DMS53 (cell line): ENCODE data around the gene NDRG4.

ENCODE experiments used
- DNase-seq: peaks from one replicate; lab custom pipeline; 2025; lab: John Stamatoyannopoulos, UW

The NDRG4 gene

DNA sequence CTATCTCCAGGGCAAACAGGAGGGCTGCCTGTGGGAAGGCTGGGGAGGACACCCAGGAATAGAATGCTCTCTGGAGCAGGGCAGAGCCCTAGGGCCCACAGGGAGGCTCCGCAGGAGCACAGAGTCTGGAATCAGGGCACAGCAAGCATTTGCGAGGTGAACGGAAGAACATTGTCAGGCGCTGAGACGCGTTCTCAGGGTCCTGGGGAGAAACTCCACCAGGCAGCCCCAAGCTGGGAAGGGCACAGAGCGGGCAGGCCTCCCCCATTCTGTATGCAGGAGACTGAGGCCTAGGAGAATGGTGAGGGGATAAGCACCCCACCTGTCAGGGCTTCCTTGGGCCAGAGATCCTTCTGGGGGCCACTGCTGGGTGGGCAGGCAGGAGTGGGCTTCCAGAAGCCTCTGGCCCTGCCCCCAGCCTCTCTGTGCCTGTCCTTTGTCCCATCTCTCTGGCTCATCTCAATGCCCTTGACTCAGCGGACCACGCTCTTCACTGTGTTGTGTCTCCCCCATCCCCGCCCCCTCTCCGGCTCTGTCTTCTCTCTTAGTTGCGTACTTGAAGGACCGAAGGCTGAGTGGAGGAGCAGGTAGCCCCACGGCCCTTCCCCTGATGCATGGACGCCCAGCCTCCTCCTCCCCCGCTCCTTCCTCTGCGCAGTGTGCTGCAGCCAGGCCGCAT is 10.3 kb downstream of the NDRG4 start:
- no peak for DNase-seq

DNA sequence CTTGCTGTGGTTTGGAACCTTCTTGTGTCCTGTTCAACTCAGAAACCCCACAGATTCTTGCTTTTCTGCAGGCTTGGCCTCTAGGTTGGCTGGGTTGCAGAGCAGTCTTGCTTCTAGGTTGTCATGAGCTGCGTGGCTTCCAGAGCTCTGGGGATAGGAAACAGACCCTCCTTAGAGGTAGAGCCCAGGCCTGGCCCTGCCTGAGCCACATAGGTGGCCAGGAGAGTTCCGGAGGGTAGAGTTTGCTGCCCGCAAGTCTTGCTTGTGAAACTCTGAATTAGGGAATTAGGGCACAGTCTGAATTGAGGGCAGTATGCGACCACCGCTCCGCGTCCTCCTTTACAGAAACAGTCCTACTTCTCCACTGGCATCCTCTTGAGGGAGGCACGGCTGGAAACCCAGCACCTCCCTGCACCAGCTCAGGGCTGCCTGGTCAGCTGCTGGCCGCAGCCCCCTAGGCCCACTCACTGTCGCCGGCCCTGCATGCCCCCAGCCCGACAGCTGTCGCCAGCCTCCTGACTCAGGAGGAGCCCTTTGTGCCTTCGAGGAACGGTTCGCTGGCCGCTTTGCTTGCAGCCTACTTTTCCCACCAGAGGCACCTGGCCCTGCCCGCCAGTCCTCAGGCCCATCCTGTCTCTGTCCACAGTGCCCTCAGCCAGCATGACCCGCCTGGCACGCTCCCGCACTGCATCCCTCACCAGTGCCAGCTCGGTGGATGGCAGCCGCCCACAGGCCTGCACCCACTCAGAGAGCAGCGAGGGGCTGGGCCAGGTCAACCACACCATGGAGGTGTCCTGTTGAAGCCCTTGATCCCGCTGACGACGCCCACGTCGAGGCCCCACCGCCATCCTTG is 11.1 kb downstream of the NDRG4 start:
- no peak for DNase-seq

DNA sequence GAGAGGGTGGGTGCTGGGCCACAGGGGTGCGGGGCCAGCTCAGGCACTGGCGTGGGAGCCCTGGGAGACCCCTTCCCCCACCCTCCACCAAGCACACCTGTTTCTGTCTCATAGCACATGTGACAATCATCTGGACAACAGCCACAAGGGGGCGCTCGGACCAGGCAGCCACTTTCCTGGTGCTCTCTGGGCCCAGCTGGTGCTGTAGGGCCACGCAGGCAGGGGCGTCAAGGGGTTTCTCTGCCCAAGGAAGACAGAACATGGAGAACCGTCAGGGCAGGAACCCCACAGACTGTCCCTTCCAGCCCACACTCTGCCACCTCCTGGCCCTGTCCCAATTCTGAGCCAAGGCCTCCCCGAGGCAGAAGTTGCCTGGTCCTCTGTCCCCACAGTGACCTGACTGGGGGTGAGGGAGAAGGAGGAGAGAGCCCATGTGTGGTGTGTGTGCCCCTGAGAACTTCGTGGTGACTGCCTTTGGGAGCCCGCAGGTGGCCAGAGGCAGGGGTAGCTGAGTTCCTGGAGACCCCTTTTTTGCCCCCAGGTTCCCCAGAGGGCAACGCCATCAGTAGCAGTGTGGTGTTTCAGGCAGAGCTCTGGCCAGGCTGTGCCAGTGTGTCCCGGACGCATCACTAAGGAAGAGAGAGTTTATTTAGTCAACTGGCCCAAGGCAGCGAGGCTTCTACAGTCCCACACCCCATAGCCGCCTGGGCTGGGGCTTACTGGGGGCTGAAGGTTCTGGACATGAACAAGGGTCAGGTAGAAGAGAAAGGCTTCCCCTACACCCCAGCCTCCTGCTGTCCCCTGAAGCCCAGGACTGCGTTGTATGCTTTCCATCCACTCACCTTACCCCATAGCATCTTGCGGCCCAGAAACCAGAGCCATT is 12.2 kb downstream of the NDRG4 start:
- peak; percentile 79 for DNase-seq

DNA sequence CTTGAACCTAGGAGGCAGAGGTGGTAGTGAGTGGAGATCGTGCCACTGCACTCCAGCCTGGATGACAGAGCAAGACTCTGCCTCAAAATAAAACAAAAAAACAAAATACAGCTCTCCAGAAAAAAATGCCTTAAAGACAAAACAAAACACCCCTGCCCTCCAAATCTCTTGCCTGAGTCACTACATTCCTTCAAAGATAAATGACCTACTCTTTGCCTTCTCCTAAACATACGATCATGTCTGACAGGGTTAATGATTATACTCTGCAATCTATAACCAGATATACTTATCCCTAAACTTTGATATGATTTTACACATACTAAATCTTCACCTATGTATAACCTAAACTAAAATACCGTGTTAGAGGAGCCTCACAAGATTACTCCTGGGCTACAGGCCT is 13.9 kb downstream of the NDRG4 start:
- DNase-seq, result no peak

DNA sequence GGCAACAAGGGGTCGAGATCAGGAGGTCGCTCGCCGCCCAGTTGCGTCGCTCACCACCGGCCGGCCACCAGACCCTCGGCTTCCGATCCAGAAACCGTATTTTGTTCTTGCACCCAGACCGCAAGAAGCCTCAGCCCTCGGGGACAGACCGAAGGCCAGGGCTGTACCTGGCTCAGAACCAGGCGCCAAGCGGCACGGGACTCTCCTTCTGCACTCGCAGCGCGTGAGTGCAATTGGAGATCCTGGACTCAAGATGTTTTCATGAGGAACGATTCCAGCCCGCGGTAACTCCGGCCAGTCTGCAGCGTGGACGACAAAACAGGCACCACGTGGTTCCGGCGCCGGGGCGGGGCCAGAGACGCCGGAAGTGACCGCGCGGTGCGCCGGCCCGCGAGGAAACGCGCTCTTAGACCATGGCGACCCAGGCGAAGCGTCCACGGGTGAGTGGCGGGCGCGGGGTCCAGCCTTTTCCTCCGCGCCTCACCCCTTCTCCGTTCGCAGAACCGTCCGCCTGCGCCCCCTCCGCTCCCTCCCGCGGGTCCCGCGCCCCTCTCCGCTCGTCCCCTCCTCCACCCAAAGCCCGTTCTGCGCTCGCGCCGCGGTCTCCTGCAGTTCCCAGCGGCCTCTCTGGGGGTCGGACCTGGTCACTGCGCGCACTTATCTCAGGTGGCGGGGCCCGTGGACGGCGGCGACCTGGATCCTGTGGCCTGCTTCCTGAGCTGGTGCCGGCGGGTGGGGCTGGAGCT is 15.4 kb downstream of the NDRG4 start, which contains the start of gene SETD6:
SETD6 (plus strand) TSS at position 393 of the 746 bp plus-strand sequence; CDS start at position 414, 21 bp downstream.
- DNase-seq, result peak; percentile 93

DNA sequence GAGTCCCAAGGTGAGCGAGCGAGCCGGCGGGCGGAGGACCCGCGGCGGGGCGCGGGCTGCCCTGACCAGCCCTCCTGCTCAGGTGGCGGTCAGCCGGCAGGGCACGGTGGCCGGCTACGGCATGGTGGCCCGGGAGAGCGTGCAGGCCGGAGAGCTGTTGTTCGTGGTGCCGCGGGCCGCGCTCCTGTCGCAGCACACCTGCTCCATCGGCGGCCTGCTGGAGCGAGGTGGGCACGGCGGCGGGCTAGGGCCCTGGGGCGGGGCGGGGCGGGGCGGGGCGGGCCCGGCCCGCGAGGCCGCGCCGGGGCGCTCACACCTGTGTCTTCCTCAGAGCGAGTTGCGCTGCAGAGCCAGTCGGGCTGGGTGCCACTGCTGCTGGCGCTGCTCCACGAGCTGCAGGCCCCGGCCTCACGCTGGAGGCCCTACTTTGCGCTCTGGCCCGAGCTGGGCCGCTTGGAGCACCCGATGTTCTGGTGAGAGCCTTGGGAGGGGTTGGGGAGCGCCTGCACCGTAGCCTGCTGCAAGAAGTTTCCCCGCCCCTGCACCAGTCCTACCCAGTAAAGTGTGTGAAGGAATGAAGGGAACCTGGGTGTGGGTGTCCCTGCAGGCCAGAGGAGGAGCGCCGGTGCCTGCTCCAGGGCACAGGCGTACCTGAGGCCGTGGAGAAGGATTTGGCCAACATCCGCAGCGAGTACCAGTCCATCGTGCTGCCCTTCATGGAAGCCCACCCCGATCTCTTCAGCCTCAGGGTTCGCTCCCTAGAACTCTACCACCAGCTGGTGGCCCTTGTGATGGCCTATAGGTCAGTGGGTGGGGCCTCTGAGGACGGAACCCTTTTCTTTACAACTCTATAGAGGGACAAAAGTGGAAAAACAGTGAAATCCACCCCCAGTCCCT is 16.2 kb downstream of the NDRG4 start:
- DNase-seq, result peak; percentile 77

DNA sequence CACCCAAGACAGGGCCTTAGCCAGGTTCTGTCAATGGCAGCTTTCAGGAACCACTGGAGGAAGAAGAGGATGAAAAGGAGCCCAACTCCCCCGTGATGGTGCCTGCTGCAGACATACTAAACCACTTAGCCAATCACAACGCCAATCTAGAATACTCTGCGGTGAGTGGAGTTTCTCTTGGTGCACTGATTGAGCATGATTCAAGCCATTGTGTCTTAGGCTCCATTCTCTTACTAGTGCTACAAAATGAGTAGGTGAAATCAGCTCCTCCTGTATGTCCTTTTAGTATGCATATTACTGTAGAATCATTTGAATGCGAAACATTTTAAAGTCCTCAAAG is 16.8 kb downstream of the NDRG4 start:
- DNase-seq, result no peak

DNA sequence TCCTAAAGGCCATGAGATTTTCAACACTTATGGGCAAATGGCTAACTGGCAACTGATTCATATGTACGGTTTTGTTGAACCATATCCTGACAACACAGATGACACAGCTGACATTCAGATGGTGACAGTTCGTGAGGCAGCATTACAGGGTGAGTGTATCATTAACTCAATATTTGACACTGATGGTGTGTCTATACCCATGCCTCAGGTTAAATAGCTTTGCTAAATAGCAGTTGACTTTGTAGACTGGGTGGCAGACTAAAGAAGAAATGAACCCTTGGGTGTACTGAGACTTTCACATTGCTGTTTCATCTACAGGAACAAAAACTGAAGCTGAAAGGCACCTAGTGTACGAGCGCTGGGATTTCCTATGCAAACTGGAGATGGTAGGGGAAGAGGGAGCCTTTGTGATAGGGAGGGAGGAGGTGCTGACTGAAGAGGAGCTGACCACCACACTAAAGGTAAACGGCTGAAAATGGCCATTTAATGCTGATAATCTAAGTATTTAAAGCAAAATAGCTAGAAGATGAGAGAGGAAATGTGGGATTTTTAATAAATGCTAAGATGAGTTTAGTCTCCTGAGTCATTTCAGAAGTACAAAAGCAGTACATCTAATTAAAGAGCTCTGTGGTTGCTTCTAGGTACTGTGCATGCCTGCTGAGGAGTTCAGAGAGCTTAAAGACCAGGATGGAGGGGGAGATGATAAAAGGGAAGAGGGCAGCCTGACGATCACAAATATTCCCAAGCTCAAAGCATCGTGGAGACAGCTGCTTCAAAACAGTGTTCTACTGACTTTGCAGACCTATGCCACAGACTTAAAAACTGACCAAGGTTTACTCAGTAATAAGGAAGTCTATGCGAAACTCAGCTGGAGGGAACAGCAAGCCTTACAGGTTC is 18.4 kb downstream of the NDRG4 start:
- DNase-seq, result no peak

DNA sequence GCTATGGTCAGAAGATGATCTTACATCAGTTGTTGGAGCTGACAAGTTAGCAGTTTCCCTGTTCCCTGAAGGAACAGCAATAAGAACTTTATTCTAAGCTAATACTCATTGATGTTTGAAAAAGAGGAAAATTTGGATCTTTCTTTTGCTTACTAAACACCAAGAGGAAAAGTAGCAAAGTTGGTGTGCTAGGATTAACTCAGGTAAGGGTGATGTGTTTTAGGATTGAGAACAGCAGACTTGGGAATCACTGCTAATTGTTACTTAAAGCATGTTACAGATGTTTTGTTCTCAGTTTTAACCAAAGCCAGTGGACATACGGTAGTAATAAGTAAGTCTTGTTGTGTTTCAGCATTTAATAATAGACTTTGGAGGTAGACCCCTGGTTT is 19.0 kb downstream of the NDRG4 start:
- DNase-seq, result no peak

DNA sequence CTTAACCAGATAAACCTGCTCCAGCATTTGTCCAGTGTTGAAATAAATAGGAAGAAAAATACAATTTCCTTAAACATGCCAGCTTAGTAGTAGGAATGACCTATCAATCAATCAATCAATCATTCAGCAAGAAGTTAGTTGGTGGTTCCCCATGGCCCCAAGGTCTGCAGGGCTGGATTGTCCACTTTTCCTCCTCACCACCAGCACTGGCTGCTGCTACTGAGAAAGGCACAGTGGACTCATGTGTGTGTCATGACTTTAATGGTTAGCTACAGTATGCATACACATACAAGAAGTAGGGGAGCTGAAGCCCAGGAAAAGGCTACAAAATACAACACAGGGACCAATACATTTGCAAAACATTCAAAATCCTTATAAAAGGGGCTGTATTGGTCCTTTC is 19.8 kb downstream of the NDRG4 start:
- DNase-seq, result no peak

DNA sequence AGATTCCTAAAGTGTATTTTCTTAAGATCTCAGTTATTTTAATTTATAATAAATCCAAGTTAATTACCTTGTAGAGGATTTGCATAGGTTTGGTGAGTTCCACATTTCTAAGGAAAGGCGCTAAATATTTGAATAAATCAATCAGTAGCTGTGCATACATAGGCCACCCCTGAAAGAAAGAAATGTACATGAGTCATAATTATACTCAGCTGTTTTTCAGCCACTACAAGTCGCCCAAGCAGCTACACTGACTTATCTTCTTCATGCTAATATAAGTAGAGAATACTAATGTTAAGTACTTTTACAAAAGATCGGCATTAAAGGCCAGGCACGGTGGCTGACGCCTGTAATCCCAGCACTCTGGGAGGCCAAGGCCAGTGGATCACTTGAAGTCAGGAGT is 30.2 kb downstream of the NDRG4 start:
- DNase-seq, result no peak

DNA sequence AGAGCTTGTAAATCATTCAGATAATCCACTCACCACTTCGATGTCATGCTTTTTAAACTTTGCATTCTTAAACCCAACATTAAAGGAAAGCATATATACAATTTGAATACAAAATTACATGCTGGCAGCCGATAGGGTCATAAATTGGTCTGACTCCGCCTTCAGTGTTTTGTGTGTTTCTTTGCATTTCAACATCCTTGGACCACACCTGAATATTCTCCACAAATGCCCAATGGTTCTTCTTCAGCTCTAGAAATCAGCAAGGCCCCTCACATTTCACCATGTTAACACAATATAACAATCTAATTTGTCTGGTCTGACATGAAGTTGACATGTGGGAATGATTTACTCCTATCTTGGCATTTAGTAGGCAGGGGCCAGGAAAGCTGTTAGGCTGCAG is 32.5 kb downstream of the NDRG4 start:
- no peak for DNase-seq

DNA sequence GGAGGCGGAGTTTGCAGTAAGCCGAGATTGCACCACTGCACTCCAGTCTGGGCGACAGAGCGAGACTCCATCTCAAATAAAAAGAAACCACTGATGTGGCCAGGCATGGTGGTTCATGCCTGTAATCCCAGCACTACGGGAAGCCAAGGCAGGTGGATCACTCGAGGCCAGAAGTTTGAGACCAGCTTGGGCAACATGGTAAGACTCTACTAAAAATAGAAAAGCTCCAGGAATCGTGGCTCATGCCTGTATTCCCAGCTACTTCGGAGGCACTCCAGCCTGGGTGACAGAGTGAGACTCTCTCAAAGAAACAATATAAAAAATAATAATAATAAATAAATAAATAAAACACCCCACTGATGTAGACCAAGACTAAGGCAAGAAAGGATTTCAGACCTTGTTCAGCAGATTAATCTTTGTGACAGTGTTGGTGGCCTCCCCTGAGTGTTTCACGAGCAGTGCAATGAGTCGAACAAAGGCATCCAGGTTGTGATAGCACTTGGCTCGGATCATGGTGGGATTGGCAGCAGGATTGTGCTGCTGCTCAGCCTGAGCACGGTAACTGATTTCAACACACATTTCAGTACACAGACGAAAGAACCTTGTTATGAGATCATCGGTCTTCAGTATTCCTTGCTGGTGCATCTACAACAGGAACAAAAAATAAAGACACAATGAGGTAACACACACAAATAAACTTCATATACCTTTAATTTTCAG is 34.0 kb downstream of the NDRG4 start:
- no peak for DNase-seq

DNA sequence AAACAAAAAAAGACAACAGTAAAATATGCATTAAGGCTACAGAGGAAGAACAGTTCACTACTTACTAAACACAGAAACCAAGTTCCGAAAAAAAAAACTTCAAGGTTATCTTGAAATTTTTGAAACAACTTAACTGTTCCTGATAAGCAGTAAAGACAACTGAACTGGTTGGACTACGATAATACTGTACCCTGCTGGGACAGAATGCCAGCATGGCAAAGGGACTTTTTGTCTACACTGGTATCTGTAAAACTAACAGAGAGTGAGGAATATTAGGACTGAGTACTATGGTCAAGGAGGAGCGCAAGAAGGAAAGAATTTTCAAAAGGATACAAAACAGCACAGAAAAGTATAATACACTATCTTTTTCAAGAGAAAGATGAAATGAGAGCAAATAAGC is 35.2 kb downstream of the NDRG4 start:
- DNase-seq, result no peak

DNA sequence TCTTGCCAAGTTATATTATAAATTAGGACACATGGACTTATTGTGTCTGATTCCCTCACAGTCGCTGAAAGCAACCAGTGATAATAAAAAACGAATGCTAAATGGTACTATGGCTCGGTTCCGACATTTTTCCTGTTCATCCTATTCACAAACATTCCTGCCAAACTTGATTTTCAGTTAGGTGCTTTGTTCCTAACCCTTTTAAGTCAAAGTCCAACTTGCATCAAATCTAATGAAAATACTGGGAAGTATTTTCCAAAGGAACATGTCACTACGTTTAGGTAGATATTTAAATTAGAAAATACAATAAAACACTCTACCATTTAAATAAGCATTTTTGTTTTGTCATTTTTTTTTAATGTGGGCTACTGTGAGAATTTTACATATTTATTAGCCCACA is 36.3 kb downstream of the NDRG4 start:
- DNase-seq, result no peak

DNA sequence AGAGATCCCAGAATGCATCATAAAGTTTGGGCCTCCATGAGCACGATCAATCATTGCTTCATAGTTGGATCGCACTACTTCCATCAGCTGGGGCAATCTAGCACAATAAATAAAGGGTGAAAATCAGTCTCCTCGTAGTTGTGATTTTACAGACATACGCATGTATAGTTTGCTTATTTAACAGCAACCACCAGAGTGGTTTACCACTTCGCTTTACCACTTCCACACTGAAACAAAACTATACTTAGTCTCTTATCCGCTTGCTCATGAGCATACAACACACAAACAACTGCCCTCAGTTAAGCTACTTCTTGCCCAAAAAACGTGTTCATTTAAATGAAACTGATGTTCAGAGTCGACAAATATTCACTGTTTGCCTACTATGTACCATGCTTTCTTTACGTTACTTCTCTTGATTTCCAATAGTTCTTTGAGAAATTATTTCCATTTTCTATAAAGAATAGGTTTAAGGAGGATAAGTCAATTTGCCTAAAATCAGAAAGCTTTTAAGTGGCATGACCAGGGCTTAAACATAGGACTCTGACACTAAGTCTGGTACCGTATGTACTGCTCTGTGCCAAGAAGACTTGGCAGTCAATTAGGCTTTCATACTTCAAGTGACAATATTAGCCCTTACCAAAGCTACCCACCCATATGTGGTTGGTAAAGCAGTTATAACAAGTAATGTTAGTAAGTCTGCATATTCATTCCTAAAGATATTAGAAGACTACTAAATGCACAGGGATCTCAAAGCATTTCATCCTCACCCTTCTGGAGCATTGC is 37.4 kb downstream of the NDRG4 start:
- no peak for DNase-seq

DNA sequence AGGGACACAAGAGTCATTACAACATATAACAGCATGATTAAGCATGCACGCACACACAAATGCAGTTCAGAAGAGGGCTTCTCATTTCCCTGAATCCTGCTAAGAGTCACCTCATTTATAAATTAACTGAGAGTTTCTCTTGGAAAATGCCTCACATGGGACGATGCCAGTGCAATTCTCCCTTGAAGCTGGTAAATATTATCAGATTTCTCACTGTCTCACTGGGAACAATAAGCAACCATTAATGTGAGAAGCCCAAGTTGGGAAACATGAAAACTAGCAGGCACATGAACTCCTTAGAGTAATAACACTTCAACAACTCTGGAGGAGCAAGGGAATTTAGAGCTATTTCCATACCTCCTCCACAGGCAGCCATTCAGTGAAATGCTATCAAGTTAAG is 41.8 kb downstream of the NDRG4 start:
- no peak for DNase-seq

DNA sequence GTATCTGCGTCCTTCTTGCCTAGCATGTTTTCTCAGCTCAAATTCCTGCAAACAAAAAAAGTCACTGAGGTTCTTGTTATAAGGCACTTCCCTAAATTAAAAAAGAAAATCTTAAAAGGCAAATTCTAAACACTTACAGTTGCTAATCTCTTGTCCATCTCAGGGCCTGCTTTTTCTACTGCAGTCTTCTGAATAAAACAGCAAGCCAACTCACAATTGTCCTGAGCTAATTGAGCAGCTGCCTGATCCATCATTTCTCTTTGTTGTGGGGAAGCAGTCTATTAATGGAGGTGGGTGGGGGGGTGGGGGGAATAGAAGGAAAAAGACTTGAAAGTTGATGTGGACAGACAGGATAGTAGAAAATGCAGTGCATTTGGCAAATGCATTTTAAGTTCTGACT is 42.3 kb downstream of the NDRG4 start:
- DNase-seq, result no peak
